Hepatocyte (in vitro differentiated cells): ENCODE data around the gene C2orf68. TPM values are rescaled to one million over a fixed set of nuclear protein-coding genes. Genes with fewer than 3 reads are reported as not detected.
"Not testable (repeated sequence)": the region's sequence is repeated elsewhere in the genome, so short reads cannot be mapped to it uniquely, and the experiment has no call there.

ENCODE experiments used
- DNase-seq: peaks from one replicate; pipeline ENCODE4 v3.0.0-alpha.2; 2016; ENCODE audit warnings: low spot score
- H2AFZ ChIP-seq: fragments of 200-600 bp; sonication (generic); 2 replicates; pipeline ENCODE4 v1.6.0; 2016; ENCODE audit warnings: antibody characterized with exemption, mild to moderate bottlenecking
- H3K27ac ChIP-seq: fragments of 200-600 bp; sonication (generic); 2 replicates; pipeline ENCODE4 v1.5.1; 2016; ENCODE audit warnings: mild to moderate bottlenecking
- H3K27me3 ChIP-seq: fragments of 200-600 bp; sonication (generic); 2 replicates; pipeline ENCODE4 v1.6.1; 2016
- H3K36me3 ChIP-seq: fragments of 200-600 bp; sonication (generic); replicated peaks from 2 replicates; pipeline ENCODE4 v1.5.1; 2016; ENCODE audit warnings: low read depth; ENCODE audit not compliant: insufficient read depth
- H3K4me1 ChIP-seq: fragments of 200-600 bp; sonication (generic); 2 replicates; pipeline ENCODE4 v1.5.1; 2016; ENCODE audit warnings: mild to moderate bottlenecking, moderate library complexity; ENCODE audit not compliant: insufficient read depth
- H3K4me2 ChIP-seq: fragments of 200-600 bp; sonication (generic); 2 replicates; pipeline ENCODE4 v1.6.0; 2016
- H3K4me3 ChIP-seq: fragments of 200-600 bp; sonication (generic); 2 replicates; pipeline ENCODE4 v1.5.1; 2016; ENCODE audit warnings: mild to moderate bottlenecking
- H3K79me2 ChIP-seq: fragments of 200-600 bp; sonication (generic); 2 replicates; pipeline ENCODE4 v1.6.0; 2017; ENCODE audit warnings: mild to moderate bottlenecking
- H3K9me2 ChIP-seq: fragments of 200-600 bp; sonication (generic); replicated peaks from 2 replicates; pipeline ENCODE4 v1.6.0; 2017; ENCODE audit warnings: mild to moderate bottlenecking; ENCODE audit not compliant: insufficient read depth
- H3K9me3 ChIP-seq: fragments of 200-600 bp; sonication (generic); 2 replicates; pipeline ENCODE4 v1.5.1; 2016; ENCODE audit warnings: low read depth, mild to moderate bottlenecking
- H4K20me1 ChIP-seq: fragments of 200-600 bp; sonication (generic); 2 replicates; pipeline ENCODE4 v1.6.0; 2016; ENCODE audit warnings: mild to moderate bottlenecking; ENCODE audit not compliant: insufficient read depth, poor library complexity, severe bottlenecking
- EZH2 ChIP-seq: fragments of 200-600 bp; sonication (generic); IDR thresholded peaks from 2 replicates; pipeline ENCODE4 v1.6.1; 2016; ENCODE audit warnings: antibody characterized with exemption, mild to moderate bottlenecking, borderline replicate concordance
- EZH2phosphoT487 ChIP-seq: fragments of 200-600 bp; sonication (generic); IDR thresholded peaks from one replicate; pipeline ENCODE4 v1.6.1; 2018; ENCODE audit warnings: antibody characterized with exemption, mild to moderate bottlenecking, low read depth, moderate library complexity; ENCODE audit not compliant: unreplicated experiment, severe bottlenecking
- WGBS: methylation state at CpG from one replicate; pipeline ENCODE4 v1.1.6; 2016; ENCODE audit warnings: low lambda C conversion rate; ENCODE audit errors: missing lambda C conversion rate; 5-methylcytosine and 5-hydroxymethylcytosine counted together
- polyA plus RNA-seq: library from polyadenylated mRNA; unstranded; fragments of >200 nt; fragmentation: Nextera tagmentation; extraction: Ambion mirVana; gene quantifications from 2 replicates; pipeline ENCODE4 v1.2.1, GENCODE V29; 2016
- total RNA-seq: library from RNA; depleted of rRNA; stranded (reverse); fragments of >200 nt; gene quantifications from 2 replicates; pipeline ENCODE4 v1.2.3, GENCODE V29; 2014
- TF ChIP-seq, protein P1 (sequence below): fragments of 200-600 bp; sonication (generic); IDR thresholded peaks from 2 replicates; pipeline ENCODE4 v1.5.1; 2016; ENCODE audit warnings: antibody characterized with exemption, mild to moderate bottlenecking; ENCODE audit not compliant: poor library complexity

The C2orf68 gene, protein sequence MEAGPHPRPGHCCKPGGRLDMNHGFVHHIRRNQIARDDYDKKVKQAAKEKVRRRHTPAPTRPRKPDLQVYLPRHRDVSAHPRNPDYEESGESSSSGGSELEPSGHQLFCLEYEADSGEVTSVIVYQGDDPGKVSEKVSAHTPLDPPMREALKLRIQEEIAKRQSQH
- total RNA-seq (21.6 and 23.1 TPM in 2 replicates), polyA plus RNA-seq (28.3 and 28.4 TPM in 2 replicates)

DNA sequence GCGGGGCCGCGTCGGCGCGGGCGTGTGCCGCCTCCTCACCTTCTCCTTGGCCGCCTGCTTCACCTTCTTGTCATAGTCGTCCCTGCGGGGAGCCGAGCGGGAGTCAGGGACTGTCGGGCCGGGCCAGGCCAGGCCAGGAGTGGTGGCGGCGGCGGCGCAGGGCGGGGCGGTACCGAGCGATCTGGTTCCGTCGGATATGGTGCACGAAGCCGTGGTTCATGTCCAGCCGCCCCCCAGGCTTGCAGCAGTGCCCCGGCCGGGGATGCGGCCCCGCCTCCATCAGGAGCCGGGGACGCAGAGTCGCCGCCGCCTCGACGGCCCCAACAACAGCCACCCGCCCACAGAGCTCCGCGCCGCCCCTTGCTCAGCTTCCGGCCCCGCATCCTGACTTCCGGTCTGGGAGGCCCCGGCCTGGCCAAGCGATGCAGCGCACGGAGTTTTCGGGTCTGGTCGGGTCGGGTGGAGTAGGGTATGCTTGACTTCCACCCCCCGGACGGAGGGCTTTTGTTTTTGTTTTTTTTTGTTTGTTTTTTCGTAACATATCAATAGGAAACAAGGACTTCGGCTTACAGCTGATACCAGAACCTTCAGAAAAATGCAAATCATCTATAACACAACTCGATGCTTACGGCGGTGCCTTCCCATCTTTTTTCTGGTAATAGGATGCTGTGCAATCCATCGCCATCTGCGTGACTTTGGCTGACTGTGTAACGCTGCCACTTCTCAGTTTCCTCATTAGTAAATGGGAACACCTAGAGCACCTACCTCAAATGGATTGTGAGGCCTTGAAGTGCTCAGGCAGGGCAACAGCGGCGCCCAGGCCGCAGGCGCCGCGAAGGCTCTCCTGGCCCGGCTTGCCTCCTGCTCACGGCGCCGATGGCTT is at the start of gene C2orf68:
Gene C2orf68, minus strand, starts transcription at position 362 of the 883 bp plus-strand sequence. Its CDS starts 82 bp downstream, at position 280.
- H4K20me1 ChIP-seq, result peaks cover 2% of the 10 kb centered on the region
- DNase-seq, result peak; percentile 94
- H3K9me3 ChIP-seq, result no peaks in the 10 kb centered on the region
- H3K27me3 ChIP-seq, result no peaks in the 10 kb centered on the region
- H3K36me3 ChIP-seq, result no peaks in the 10 kb centered on the region
- peaks cover 9% of the 10 kb centered on the region for H3K4me1 ChIP-seq
- H3K4me2 ChIP-seq, result peak within 1 kb of the TSS; percentile 84
- WGBS, result 17% methylated on average over 52 of the region's 73 CpGs
- TF ChIP-seq EZH2phosphoT487 (no peak), EZH2 (no peak)
- TF ChIP-seq, protein P1, sequence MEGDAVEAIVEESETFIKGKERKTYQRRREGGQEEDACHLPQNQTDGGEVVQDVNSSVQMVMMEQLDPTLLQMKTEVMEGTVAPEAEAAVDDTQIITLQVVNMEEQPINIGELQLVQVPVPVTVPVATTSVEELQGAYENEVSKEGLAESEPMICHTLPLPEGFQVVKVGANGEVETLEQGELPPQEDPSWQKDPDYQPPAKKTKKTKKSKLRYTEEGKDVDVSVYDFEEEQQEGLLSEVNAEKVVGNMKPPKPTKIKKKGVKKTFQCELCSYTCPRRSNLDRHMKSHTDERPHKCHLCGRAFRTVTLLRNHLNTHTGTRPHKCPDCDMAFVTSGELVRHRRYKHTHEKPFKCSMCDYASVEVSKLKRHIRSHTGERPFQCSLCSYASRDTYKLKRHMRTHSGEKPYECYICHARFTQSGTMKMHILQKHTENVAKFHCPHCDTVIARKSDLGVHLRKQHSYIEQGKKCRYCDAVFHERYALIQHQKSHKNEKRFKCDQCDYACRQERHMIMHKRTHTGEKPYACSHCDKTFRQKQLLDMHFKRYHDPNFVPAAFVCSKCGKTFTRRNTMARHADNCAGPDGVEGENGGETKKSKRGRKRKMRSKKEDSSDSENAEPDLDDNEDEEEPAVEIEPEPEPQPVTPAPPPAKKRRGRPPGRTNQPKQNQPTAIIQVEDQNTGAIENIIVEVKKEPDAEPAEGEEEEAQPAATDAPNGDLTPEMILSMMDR, result no peak
- peak within 1 kb of the TSS; percentile 66 for H2AFZ ChIP-seq
- H3K79me2 ChIP-seq, result peaks cover 37% of the 10 kb centered on the region
- H3K27ac ChIP-seq, result peak within 1 kb of the TSS; percentile 82
- H3K4me3 ChIP-seq, result peak within 1 kb of the TSS; percentile 53
- H3K9me2 ChIP-seq, result no peaks in the 10 kb centered on the region

DNA sequence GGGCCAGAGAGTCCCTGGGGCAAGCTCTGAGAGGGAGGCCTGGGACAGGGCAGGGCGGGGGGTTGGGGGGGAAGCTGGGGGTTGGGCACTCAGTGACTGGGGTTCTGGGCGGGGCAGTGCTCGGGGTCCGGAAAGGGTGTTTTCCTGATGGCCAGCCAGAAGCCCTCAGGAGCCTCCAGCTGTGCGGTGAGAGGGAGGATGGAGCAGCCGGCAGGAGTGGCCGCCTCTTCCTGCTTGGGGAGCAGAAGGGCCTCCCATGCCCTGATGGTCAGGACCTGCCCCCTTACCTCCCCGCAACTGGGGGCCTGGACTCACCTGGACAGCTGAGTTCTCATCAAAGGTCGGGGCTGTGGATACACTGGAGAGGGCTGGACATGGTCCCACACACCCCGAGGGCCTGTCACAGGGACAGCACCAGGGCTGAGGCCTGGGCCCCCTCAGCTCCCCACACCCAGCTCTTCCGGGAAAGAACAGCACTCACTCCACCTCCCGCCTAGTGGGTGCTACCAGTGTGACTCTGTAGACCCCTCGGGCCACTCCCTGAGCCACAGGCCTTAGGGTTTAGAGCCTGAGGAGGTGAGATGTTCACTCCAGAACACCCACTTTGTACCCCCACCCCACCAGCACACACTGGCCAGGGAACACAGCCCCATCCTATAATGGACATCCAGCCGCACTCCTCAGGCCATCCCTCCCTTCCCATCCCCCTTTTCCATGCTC is 49.4 kb upstream of the C2orf68 start:
- H3K27me3 ChIP-seq, result no peaks in the 10 kb centered on the region
- no peaks in the 10 kb centered on the region for H3K9me3 ChIP-seq
- no peaks in the 10 kb centered on the region for H3K9me2 ChIP-seq
- no peak overlapping the region for H3K4me2 ChIP-seq
- TF ChIP-seq EZH2 (no peak), EZH2phosphoT487 (no peak)
- TF ChIP-seq, protein P1, result no peak
- H4K20me1 ChIP-seq, result no peaks in the 10 kb centered on the region
- no peaks in the 10 kb centered on the region for H3K4me1 ChIP-seq
- DNase-seq, result no peak
- 93% methylated on average over 11 of the region's 14 CpGs for WGBS
- H2AFZ ChIP-seq, result no peak overlapping the region
- no peaks in the 10 kb centered on the region for H3K36me3 ChIP-seq
- no peak overlapping the region for H3K4me3 ChIP-seq
- no peaks in the 10 kb centered on the region for H3K79me2 ChIP-seq
- H3K27ac ChIP-seq, result no peak overlapping the region

DNA sequence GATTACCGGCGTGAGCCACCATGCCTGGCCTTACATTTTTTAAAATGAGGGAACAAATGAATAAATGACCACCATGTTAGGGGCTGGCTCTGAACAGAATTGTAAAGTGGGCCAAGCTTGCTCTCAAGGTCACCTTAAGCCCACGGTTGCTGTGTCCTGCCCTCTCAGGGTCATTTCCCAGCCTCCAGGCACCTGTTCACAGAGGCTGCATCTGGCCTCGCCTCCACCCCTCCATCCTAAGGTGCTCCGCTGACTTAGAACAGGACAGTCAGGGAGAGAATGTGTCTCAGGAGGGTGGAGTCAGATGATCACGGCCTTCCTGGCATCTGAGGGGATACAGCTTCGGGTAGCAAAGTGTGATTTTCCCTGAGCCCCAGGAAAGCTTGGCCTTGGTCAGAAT is 48.9 kb upstream of the C2orf68 start:
- TF ChIP-seq, protein P1, result no peak
- TF ChIP-seq EZH2phosphoT487 (no peak), EZH2 (no peak)
- Histone ChIP-seq H3K4me2 (no peak overlapping the region), H3K27ac (no peak overlapping the region), H3K4me3 (no peak overlapping the region), H3K9me2 (no peaks in the 10 kb centered on the region), H3K36me3 (no peaks in the 10 kb centered on the region), H4K20me1 (no peaks in the 10 kb centered on the region), H3K9me3 (no peaks in the 10 kb centered on the region), H3K27me3 (no peaks in the 10 kb centered on the region), H3K79me2 (no peaks in the 10 kb centered on the region), H3K4me1 (no peaks in the 10 kb centered on the region), H2AFZ (no peak overlapping the region)
- 89% methylated on average over 7 of the region's 7 CpGs for WGBS
- no peak for DNase-seq

DNA sequence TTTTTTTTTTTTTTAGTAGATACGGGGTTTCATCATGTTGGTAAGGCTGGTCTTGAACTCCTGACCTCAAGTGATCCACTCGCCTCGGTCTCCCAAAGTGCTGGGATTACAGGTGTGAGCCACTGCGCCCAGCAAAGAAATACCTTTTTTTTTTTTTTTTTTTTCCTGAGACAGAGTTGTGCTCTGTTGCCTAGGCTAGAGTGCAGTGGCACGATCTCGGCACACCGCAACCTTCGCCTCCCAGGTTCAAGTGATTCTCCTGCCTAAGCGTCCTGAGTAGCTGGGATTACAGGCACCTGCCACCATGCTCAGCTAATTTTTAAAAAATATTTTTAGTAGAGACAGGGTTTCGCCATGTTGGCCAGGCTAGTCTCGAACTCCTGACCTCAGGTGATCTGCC is 48.4 kb upstream of the C2orf68 start:
- not testable (repeated sequence) for H3K27ac ChIP-seq, DNase-seq, H3K79me2 ChIP-seq, H3K36me3 ChIP-seq, H3K27me3 ChIP-seq, H3K9me3 ChIP-seq, H4K20me1 ChIP-seq, H3K4me1 ChIP-seq, H3K4me3 ChIP-seq, H3K9me2 ChIP-seq, H2AFZ ChIP-seq, H3K4me2 ChIP-seq
- 99% methylated on average over 10 of the region's 11 CpGs for WGBS
